H4 (cell line): ENCODE results near the gene ADSS1. TPM values are rescaled to one million over a fixed set of nuclear protein-coding genes. Genes with fewer than 3 reads are reported as not detected.

ENCODE experiments used
- DNase-seq: peaks from one replicate; pipeline ENCODE4 v3.0.0-alpha.2; 2015; ENCODE audit warnings: low spot score
- total RNA-seq: library from RNA; depleted of rRNA; stranded (reverse); fragments of >200 nt; shearing (Covaris generic); gene quantifications from 2 replicates; pipeline ENCODE4 v1.2.3, GENCODE V29; 2014

ADSS1 gene
- total RNA-seq, 1 experiment from 2014 or later = 3.7 TPM

DNA sequence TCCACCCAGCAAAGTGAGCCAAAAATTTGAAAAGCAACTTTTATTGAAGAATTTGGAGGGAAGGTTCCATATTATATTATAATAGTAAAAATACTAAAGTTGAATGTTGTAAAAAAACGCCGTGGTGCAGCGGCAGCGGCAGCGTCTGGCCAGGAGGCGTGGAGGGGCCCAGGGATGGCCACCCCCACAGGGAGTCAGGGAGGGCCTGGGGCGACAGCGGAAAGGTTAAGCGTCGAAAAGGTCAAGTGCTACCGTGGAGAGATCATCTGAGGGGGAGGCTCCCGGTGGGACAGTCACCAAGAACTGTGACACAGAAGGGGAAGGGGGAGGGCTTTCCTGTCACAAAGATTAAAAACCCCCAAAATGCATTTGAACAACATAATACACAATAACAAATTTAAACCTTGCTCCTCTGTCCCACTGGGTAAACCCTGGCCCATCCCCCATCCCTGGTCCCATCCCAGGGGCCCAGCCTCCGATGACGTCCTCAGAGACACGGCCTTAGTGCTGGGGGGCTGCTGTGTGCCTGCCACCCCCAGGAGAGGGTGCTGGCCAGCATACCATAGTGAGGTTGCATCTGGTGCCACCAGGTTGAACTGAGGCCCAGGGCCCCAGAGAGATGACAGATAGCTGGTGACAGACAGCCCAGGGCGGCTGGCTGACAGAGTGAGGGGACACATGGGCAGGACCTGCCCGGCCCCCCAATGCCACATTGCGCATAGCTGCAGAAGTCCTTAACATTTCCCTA, 45.5 kb downstream of the ADSS1 start:
- no peak for DNase-seq

DNA sequence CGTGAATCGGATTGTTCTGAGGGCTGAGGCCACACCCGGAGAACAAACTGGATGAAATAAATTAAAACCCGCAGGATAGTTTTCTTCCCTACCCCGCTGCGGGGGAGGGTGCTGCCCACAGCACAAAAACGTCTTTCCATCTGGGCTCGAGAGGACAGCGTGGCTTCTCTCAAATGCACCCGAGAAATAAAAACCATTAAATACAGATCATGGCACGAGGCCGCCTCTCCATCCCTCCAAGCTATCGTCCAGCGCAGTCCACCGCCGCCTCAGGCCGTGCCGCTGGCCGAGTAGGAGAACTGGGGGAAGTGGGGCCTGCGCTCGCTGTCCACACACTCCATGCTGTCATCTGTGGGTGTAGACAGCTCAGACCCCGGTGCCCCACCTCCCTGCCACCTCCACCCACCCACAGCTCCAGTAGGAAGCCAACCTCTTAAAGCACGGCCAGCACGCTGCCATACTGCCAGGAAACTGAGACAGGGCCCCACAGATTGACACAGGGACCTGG, 46.1 kb downstream of the ADSS1 start:
- no peak for DNase-seq

DNA sequence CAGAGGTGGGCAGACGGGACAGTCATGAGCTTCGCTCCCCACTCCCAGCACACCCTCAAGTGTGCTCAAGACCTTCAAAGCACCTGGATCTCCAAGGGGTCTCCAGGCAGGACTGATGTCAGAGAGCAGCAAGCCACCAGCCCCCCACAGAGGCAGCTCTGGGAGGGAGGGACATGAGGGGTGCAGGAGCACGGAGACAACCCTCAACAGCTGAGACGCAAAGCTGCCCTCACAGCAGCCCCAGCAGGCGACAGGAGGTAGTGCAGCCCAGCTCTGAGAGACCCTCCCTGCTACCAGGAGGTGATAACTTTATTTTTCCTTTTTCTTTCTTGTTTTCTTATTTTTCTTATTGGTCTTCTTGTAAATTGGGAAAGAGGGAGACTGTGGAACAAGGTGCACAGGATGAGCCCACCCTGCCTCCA, 46.8 kb downstream of the ADSS1 start:
- no peak for DNase-seq

DNA sequence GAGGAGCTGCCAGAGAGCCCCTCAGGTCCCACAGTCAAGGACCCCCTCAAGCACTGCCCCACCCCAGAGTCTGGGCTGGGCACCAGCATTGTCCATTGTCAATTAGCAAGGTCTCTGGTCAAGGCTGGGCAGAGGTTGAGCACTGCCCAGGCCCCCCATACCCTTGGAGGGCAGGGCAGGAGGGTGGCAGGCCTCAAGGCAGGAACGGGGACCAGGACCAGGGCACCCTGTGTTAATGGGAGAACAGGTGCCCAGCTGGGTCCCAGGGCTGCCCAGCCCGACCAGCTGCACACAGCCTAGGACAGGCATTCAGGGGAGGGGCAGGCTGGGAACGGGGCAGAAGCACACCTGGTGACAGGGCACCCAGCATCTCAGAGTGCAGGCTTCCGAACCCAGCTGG, 47.3 kb downstream of the ADSS1 start:
- no peak for DNase-seq

DNA sequence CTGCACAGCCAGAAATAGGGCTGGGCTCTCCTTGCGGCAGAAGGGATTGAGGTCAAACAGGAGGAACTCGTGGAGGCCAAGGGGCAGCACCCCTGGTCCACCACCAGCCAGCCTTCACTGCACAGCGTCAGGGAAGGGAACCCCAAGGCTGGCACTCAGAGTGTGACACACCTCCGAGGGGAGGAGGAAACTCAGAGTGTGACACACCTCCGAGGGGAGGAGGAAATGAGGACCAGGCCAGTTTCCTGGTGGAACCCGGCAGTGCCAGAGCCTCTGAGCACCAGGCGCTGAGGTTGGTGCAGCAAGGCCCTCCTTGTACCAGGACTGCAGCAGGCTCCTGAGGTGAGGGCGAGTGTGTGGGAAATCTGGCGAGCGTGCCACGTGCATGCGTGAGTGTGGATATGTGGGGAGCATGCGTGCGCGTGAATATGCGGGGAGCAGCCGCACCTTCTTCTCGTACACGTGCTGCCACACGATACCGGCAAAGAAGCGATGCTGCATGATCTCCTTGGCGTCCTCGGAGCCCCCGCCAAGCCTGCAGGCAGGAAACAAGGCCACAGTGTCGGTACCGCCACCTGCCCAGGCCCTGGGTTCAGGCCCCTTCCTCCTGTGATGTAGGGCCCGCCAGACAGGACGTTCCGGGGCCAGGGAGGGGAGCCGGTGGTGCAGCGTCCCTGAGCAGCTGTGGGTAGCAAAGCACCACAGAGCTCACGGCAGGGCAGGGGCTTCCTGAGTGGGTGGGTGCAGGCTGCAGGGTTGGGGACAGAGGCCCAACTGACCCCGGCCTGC, 48.1 kb downstream of the ADSS1 start:
- DNase-seq = no peak

DNA sequence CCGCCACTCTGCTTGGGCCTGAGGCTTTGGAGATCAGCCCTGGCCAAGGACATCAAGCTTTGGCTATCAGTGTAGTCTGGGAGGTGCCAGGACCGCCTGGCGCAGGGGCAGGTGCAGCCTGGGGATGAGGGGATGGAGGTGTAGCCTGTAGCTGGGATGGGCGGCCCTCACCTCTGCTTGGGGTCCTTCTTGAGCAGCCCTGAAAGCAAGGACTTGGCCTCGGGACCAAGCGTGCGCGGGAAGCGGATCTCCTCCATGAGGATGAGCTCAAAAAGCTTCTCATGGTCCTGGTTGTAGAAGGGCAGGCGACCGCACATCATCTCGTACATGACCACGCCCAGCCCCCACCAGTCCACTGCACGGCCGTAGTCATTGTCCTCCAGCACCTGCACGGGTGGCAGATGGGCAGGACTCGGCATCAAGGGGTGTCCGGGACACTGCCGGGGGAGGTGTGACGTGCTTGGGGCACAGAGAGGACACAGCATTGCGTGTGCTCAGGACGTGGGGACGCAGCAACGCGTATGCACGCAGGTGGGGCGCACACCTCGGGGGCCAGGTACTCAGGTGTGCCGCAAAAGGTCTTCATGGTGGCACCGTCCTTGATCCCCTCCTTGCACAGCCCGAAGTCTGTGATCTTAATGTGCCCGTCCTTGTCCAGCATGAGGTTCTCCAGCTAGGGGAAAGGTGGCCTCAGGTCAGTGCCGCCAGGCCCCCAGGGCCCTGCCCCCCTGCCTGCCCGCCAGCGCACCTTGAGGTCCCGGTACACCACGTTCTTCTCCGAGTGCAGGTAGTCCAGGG, 48.9 kb downstream of the ADSS1 start:
- DNase-seq = no peak

DNA sequence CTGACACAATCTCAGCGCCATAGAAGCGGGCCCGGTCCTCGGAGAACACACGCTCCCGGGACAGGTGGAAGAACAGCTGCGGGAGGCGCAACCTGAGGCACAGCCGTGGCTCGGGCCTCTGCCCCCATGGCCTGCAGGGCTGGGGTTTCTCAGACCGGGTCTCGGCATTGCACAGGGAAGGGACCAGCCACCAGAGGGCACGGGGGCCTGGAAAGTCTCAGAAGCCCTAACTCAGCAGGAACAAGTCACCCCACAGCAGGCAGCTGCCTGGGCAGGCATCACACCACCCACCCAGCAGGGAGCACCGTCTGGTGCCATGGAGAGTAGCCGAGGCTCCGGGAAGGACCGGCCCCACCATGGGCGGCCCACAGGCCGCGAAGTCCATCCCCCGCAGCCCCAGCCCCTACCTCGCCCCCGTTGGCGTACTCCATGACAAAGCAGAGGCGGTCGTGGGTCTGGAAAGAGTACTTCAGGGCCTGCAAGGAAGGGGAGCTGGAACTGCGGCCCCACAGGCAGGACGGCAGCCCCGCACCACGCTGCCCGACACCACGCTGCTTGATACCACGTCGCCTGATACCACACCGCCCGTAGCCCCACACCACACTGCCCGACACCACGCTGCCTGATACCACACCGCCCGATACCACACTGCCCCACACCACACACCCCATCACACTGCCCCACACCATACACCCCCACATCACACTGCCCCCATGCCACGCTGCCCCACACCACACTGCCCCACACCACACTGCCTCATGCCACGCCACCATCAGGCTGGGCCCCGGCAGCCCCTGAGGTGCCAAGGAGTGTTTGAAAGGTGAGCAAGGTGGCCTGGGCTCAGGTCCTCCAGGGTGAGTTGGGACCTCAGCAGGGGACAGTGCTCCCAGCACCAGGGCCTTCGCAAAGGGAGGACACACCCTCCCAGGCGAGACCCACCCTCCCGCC, 49.8 kb downstream of the ADSS1 start:
- no peak for DNase-seq

DNA sequence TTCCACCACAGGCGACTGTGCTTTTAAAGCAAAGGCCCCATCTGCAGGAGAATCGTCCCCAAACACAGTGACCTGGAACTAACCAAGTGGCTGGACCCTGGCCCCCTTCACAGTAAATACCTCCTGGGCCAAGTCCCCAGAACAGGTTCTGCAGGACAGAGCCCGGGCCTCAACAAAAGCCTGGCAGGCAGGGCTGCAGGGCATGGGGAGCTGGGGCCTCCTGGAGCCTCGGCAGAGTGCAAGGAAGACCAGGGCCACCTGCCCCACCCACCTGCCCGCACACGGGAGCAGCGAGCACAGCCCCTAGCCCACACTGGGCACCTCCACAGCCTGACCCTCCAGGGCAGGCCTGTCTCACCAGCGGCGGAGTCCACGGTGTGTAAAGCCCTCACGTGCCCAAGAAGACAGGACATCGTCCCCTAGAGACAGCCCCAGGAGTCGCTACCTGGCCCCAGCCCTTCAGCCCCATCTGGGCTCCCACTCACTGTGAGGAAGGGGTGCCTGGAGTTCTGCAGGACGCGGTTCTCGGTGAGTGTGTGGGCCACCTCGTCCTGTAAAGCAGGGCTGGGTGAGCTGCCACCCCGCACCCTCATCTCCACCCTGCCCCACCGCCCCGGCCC, 50.5 kb downstream of the ADSS1 start:
- DNase-seq = no peak

DNA sequence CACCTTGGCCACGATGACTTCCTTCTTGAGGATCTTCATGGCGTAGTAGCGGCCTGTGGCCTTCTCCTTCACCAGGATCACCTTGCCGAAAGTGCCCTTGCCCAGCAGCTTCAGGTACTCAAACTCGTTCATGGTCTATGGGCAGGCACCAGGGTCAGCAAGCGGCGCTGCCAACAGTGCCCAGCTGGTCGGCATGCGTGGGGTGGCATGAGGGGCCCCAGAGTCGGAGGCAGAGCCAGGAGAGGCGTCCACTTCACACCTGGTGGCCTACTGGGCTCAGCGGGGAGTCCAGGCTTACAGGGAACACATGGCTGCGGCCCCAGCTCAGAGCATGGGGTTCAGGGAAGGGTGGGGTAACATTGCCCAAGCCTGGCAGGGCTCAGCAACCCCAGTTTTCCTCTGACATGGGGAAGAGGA, 51.1 kb downstream of the ADSS1 start:
- DNase-seq = no peak

DNA sequence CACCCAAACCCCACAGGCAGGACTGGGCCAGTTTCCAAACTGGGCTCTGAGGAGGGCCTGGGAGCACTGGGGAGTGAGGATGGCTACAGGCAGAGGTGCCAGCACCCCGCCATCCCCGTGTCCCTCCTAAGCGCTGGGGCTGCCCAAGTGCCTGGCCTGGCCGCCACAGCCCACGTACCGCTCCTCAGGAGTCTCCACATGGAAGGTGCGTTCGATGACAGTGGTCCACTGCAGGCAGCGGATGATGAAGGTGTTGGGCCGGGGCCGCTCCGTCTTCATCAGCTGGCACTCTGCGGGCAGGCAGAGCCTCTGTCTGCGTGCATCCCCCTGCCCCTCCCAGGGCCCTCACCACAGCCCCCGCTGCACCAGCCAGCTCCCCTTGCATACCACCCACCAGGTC, 52.5 kb downstream of the ADSS1 start:
- DNase-seq = no peak

DNA sequence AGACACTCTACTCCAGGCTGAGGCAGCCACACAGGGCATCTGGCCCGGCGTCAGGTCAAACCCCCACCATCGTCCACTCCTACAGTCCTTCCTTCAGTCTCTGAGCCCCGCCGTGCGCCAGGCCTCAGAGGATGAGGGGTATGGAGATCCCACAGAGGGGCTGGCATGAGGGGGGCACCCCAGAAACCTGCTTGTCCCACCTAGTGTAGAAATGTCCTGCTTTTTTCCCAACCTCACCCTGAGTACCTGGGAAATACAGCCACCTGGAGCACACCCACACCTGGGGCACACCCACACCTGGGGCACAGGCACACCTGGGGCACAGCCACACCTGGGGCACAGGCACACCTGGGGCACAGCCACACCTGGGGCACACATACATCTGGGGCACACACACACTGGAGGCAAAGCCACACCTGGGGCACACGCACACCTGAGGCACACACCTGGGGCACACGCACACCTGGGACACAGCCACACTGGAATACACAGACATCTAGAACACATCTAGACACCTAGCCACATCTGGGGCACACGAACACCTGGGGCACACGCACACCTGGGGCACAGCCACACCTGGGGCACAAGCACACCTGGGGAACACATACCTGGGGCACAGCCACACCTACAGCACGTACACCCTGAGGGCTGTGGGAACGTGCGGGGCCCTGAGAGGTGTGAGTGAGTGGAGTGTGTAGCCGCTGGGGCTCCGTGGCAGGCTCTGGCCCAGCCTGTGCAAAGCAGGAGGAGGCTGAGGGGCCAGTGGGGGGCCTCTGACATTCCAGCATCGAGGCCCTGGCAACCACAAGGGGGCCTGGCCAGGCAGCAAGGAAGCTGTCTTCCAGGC, 53.2 kb downstream of the ADSS1 start:
- no peak for DNase-seq

DNA sequence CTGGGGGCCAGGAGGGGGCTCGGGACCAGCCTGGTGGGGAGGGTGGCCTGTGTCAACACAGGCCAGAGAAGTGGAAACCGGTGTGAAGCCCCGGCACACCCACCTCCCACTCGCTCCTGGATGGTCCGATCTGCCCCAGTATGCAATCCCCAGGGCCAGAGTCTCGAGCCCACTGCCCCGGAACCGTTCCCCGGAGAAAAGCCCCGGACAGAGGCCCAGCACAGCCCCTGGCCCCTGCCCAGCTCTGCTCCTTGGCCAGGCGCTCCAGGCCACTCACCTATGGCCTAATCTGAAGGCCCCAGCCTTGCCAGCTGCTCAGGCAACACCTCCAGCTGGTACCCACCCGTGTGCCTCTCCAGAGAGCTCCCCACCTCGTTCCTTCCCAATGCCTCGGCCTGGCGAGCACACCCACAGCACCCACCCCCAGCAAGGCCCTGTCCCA, 53.8 kb downstream of the ADSS1 start:
- DNase-seq = no peak

DNA sequence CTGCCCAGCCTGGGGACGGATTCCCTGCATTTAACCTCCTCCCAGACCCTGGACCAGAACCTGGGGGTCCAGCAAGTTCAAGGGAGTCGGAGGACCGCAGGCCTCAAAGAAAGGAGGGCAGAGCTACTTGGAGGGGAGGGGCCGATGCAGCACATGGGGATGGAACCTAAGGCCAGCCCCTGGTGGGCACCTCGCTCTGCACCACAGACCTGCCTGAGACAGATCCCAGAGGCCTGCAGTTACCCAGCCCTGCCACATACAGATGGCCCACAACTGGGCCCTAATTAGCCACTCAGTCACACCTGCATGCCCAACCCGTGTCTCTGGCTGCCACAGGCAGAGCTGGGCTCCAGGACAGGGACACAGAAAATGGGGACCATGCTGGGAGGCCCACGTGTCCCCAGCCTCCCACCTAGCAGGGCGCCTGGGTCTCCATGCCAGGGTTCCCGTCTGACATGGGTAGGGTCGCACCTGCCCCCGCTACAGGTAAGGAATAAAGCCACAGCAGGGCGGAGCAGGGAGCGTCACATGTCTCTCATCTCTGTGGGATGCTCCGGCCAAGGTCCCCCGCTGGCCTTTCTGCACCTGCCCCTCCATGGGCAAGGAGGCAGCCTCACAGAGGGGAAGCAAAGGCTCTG, 54.8 kb downstream of the ADSS1 start:
- DNase-seq = no peak

DNA sequence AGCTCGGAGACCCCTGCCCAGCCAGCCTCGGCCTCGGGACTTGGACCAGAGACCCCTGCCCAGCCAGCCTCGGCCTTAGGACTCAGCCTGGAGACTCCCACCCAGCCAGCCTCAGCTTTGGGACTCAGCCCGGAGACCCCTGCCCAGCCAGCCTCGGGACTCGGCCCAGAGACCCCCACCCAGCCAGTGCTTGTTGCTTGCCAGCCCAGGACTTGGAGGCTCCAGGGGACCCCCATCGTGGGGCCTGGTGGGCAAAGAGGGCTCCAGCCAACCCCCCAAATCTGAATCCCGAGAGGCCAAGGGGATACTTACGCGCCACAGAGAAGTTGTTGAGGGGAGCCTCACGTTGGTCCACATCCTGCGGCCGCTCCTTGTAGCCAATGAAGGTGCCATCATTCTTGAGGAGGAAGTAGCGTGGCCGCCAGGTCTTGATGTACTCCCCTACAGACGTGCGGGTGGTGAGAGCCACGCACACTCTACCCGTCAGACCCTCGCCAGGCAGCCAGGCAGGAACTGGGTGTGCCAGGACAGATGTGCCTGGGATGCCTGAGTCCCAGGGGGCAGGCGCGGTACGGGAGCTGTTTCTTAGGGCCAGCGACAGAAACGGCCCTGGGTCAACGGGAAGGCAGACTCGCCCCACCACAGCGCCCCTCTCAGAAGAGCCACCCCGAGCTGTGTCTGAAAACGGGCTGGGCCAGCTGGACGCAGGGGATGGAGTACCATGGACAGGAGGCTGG, 55.9 kb downstream of the ADSS1 start:
- no peak for DNase-seq

DNA sequence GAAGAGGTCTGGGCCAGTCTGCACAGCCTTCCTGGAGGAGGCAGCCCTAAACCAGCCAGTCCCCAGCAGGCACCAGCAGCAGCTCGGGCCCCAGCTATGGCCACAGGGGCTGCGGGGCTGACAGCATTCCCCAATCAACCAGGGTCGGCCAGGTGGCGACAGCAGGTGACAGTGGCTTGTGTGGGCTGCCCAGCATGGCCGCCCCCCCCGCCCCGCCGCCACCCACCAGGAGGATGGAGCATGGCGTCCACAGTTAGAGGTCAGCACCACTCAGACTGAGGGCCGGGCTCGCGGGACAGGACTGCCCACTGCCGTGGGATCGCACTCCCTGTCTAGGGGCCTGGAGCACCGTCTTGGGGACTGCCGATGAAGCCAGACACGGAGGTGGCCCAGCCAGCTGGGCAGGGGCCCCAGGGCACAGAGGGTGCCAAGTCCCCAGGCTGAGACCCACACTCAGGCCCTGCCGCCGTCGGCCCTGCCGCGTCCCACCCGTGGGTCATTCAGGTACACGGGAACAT, 56.5 kb downstream of the ADSS1 start:
- no peak for DNase-seq

DNA sequence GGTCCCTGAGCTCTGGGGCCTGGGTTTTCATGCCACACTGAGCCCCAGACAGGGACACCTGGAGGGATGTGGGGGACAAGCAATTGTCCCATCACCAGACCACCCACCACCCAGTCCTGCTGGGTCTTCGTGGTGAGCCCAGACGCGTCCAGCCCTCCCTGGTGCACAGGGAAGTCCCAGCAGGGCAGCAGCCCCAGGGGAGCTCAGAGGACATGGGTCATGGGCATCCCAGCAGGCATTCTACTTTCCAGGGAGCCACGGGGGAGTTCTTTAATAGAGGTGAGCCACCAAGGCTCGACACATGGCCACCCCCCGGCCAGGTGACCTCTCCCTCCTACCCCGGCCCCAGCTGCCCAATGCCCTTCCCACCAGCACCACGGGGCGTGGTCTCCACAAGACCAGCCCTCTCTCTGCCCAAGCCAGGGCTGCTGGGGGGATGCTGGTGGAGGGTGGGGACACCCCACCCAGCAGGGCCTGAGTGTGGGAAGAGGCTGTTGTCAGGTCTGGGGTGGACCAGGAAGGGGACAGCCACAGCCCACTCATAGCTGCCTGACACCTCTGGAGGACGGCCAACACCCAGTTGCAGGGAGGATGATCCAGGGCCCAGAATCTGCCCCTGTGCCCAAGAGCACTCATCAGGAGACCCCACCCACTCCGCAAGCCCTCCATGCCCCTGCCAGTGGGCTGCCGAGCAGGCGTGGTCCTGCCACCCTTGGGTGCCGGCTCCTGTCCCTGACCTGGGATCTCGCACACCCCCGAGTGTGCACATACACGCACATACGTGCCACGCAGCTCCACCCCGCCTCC, 57.4 kb downstream of the ADSS1 start:
- DNase-seq = no peak

DNA sequence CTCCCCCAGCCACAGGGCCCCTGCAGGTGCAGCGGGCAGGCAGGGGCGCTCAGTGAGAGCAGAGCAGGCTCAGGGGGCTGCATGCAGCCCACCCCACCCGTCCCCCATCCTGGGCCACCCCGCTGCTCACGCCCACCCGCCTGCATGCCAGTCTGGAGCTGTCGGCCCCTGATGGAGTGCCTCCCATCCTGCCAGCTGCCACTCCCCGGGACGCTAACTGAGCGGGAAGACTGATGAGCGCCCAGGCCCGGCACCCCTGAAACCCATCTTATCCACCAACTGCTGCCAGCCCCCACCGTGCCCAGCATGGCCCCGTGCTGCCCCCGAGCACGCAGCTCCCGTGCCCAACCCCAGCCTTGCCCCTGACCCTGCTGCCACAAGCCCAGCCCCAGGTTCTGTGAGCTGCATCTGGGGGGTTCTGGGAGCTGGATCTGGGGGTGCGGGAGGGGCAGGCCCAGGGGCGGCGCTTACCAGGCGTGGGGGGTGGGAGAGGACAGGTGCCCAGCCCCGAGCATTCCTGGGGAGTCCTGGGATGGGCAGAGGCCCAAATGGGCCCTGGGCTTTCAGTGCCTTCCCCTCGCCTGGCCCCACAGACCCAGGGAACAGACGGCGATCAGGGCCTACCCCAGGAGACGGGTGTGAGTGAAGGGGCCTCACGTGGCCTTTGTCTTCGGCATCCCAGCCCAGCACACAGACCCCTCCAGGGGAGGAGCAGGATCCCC, 58.2 kb downstream of the ADSS1 start:
- no peak for DNase-seq
